Stimulated activated CD4-positive, alpha-beta T cell treated with anti-CD3 and anti-CD28 coated beads, Interleukin-15, amount 100 ng/mL, for 1 hour (primary cell): Measurements from ENCODE around the gene OLA1.
"Not testable (repeated sequence)": the region's sequence is repeated elsewhere in the genome, so short reads cannot be mapped to it uniquely, and the experiment has no call there.

Source experiments
- DNase-seq, 2 donors: peaks; one replicate each; pipeline ENCODE4 v3.0.0-alpha.2; 2020; ENCODE audit warnings: low read depth in 1 of 2, low spot score in 1 of 2

OLA1 gene

DNA sequence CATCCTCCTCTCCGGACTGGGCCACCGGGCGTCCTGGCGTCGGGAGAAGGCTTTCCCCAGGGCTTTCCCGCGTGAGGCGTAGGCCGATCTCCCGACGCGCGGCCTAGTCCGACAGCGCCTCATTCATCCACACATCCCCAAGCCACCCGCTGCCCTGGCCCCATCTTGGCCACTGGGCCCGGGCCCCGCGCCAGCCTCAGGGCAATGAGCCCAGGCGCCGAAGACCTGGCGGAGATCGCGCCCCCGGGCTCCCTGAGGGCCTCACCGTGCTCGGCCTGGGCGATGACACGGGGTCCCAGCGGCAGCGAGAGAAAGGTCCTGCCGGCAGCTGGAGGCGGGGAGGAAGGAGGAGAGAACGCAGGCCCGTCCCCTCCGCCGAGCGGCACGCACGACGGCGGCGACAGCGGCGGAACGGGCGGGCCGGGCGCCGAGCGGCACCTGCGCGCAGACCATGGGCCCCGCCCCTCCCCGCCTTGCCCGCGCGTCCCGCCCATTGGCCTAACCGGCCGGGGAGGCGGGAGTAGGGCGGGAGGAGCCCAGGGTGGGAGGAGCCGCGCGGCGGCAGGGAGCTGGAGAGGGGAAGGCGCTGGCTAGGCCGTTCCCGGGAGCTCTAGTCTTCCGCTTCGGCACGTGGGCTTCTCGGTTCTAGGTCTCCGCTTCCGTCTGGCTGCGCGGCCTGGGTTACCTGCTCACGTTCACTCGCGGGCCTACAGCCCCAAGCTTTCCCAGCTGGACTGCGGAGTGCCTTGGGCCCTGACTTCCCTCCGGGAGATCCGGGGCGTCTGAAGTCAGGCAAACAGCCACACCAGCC is at the start of gene OLA1:
TSS of gene OLA1 (minus strand) at position 346 of the 811 bp plus-strand sequence. CDS start 1,717 bp downstream, outside the sequence.
- peak; percentile 92 to 97 for DNase-seq

DNA sequence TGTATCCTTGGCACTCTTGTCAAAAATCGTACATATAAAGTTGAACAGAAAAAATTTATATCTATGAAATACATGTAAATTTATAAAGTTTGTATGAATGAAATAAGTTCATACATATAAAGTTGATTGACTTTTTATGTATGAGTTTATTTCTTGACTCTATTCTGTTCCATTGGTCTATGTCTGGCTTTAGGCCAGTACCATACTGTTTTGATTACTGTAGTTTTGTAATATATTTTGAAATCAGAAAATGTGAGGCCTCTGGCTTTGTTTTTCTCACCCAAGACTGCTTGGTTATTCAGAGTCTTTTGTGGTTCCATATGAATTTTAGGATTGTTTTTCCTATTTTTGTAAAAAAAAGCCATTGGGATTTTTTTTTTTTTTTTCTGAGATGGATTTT is 44.6 kb upstream of the OLA1 start:
- DNase-seq: no peak

DNA sequence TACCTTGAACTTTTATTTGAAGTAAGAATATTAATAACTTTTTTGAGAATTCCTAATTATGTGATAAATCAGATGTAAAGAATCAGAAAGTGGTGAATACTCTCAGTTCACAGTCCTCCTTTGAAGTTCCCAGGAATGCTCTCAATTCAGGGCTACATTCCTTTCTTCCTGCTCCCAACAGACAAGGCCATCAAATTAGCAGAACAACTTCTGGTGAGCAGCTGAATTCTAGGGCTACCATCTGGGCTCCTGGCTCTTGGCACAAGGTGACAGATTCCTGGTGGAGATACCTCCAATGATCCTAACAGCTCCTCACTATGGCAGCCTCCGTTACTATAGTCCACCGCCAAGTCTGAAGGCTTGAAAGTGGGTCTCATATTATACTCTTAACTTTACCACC is 37.8 kb upstream of the OLA1 start:
- no peak for DNase-seq

DNA sequence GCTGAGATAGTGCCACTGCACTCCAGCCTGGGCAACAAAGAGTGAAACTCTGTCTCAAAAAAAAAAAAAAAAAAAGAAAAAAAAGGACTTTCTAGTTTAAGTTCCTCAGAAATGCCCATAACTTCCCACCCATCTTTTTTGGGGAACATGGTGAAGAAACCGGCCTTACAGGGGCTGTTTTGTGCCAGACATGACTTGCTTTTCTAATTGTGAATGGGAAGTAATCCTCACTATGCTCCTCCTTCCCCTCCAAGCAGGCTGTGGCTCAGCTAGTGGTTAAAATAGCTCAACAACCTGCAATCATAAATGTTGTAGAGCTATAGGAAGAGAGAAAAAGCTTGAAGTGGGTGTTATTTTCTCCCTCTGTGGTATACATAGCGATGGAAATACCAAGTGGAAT is 34.1 kb upstream of the OLA1 start:
- no peak for DNase-seq

DNA sequence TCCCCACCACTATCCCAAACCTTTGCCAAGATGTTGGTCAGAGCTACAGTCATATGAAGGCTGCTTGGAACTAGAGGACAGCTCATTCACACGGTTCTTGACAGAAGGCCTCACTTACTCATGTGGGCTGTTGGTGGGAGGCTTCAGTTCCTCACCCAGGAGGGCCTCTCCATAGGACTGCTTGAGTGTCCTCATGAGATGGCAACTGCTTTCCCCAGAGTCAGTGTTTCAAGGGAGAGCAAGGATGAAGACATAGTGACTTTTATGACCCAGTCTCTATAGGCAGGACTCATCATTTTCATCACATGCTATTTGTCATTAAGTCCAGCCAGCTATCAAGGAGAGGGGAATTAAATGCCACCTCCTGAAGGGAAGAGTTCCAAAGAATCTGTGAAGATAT is 33.4 kb upstream of the OLA1 start:
- no peak for DNase-seq

DNA sequence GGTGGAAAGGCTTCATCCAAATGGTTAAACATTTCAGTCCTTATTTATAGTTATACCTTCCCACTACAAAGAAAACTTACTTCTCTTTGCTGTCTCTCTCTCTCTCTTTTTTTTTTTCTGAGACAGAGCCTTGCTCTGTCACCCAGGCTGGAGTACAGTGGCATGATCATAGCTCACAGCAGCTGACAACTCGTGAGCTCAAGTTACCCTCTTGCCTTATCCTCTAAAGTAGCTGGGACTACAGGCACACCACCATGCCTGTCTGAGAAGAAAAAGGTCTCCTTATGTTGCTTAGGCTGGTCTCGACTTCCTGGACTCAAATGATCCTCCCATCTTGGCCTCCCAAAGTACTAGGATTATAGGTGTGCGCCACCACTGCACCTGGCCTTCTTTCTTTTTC is 32.3 kb upstream of the OLA1 start:
- no peak for DNase-seq

DNA sequence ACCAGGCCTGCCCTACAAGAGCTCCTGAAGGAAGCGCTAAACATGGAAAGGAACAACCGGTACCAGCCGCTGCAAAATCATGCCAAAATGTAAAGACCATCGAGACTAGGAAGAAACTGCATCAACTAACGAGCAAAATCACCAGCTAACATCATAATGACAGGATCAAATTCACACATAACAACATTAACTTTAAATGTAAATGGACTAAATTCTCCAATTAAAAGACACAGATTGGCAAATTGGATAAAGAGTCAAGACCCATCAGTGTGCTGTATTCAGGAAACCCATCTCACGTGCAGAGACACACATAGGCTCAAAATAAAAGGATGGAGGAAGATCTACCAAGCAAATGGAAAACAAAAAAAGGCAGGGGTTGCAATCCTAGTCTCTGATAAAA is 21.9 kb upstream of the OLA1 start:
- DNase-seq: not testable (repeated sequence)

DNA sequence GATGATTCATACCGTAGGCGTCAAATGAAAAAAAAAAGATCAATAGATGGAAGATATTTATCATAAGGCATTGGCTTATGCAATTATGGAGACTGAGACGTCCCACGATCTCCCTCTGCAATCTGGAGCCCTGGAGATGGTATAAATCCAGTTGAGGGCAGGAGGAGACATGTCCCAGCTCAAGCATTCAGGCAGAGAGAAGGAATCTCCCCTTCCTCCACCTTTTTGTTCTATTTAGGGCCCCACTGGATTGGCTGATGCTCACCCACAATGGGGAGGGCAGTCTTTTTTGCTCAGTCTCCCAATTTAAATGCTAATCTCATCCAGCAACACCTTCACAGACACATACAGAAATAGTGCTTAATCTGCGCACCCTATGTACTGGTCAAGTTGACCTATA is 18.0 kb upstream of the OLA1 start:
- no peak for DNase-seq

DNA sequence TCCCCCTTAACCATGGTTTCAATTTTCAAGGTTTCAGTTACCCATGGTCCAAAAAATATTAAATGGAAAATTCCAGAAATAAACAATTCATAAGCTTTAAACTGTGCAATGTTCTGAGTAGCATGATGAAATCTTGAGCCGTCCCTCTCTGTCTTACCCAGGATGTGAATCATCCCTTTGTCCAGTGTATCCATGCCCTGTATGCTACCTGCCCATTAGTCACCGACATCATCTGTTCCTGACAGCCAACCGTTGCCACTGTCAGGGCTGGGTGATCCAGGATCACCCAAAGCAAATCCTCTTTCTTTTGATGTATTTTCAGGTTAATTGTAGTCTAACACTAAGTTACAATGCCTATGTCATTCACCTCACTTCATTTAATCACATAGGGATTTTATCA is 15.7 kb upstream of the OLA1 start:
- no peak for DNase-seq

DNA sequence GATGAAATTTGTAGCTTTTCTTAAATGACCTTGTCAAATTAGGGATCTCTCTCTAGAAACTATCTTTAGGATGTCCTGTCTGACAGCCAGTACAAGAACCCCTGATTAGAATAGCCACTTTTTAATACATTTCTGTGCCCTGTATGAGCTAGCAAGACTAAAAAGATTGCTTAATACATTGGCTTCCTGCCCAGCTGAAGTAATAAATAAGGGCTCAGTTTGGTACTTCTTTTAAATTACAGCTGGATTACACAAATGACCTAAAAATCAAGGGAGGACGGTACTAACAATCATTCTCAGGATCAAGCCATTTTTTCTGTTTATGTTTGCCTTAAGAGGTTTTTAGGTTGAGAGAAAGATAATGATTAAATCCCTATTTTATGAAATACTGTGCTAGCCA is 11.6 kb upstream of the OLA1 start:
- no peak for DNase-seq

DNA sequence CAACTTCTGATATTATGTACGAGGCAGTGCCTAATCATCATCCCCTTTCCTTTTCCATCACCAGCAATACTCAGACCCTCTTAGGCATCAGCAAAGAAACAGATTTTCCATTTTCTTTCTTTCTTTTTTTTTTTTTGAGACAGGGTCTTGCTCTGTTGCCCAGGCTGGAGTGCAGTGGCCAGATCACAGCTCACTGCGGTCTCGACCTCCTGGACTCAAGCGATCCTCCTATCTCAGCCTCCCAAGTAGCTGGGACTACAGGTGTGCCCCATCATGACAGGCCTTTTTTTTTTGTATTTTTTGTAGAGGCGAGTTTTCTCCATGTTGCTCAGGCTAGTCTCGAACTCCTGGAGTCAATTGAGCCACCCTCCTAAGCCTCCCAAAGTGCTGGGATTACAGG is 5.9 kb upstream of the OLA1 start:
- DNase-seq: no peak

DNA sequence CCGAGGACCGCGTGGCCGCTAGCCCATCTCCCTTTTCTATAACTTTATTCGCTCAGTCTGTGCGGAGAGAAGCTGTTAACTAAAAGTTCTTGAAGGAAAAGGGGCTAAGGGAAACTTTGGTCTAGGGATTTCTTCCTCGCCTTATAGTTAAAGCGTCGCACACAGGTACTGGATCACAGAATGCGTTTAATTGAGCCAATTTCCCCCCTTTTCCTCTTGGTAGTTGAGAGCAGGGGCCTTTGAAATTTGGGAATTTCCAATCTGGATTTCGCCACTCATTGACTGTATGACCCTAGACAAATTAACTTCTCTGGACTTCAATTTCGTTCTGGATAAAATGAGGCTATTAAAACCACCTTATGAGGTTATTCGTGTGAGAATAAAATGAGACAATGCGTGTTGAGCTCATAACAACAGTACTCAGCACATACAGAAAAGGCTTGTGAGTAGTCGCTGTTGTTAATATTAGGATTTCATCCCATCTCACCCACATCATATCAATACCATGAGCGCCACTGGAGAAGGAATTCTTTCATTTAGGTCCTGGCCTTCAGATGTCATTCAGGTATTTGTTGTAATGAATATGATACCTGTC is 763 bp upstream of the OLA1 start:
- no peak for DNase-seq

DNA sequence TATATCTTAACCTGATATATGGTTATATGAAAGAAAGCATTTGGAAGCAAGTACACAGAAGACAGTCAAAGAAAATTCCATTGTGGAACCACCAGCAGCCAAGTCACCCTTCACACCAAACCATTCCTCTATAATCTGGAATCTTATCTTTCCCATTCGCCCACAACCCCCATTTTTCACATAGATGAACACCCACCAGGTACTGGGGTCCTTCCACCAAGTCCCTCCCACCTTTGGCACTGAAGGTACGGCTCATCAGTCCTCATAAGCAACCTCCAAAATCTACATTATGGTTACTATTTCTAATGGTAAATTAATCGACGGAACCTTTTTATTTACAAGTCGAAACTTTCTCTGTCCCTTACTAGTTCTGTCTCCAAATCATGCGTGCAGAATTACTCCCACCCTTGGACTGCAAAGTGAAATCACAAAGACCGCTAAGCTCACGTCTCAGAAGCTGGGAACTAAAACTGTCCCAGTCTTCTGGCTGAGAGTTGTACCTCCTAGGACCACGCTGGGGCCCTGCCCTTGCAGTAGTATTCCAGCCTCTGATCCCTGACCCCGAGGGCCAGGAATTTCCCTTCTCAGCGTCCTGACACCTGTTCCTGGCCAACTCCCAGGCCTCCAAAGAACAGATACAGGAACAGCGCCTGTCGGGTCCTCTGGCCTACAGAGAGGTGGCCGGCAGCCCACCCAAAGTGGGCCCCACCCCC is 702 bp downstream of the OLA1 start:
- DNase-seq: no peak

DNA sequence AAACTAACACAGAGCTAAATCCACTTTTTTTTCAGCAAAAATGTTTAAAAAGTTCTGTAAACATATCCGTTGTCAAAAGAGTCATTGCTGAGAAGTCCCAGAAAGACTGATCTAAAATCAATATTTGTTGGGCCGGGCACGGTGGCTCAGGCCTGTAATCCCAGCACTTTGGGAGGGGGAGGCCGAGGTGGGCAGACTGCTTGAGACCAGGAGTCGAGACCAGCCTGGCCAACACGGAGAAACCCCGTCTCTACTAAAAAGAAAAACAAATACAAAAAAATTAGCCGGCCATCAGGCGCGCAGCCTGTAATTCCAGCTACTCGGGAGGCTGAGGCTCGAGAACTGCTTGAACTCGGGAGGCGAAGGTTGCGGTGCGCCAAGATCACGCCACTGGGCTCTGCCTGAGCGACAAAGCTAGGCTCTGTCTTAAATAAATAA is 1.4 kb downstream of the OLA1 start:
- no peak for DNase-seq

DNA sequence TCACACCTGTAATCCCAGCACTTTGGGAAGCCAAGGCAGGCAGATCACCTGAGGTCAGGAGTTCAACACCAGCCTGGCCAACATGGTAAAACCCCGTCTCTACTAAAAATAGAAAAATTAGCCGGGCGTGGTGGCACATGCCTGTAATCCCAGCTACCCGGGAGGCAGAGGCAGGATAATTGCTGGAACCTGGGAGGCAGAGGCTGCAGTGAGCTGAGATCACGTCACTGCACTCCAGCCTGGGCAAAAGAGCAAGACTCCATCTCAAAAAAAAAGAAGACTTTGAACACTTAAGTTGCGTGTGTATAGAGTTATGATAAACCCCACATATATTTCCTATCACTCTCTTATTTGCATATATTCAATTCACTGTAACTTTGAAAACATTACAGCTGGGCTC is 2.7 kb downstream of the OLA1 start:
- not testable (repeated sequence) for DNase-seq

DNA sequence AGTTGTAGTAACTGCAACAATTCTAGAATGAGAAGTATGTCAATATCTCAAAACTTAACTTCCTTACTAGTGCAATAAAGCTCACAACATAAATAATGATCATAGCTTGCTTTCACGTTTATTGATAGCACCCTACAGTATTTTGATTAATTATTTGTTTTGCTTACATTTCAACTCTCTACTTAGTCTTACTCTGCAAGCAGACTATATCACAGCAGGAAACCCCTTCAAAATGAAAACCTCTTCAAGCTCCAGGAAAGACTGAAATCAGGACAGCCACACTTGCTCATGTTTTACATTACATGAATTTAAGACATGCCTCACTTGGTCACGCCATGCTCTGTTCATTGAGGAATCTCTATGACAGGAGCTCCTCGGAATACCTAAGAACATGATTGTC is 3.3 kb downstream of the OLA1 start:
- no peak for DNase-seq

DNA sequence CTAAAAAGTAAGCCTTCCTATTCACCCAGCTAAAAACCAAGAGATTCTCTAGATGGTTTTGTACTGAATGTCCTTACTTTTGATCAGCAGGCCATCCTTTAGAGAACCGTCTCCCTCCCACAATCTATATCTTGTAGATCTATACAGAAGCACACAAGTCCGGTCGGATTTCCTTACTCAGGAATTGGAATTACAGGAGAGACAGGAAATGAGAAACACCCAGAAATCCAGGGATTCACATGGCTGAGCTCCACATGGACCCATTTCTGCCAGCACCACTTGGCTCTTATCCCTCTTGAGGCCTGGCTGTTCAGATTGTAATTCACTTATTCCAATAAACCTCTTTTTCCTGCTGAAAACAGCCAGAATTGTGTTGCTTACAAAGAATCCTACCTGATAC is 4.5 kb downstream of the OLA1 start:
- no peak for DNase-seq

DNA sequence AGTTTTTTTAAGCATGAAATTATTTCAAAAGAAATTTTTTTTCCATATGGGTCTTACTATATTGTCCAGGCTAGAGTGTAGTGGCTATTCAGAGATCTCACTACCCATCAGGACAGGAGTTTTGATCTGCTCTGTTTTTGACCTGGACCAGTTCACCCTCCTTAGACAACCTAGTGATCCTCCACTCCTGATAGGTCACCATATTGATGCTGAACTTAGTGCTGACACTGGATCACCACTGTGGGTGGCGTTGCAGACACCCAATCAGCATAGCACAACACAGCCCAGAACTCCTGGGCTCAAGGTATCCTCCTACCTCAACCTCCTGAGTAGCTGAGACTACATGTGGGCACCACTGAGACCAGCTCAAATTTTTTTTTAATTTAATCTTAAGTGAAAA is 8.2 kb downstream of the OLA1 start:
- no peak for DNase-seq

DNA sequence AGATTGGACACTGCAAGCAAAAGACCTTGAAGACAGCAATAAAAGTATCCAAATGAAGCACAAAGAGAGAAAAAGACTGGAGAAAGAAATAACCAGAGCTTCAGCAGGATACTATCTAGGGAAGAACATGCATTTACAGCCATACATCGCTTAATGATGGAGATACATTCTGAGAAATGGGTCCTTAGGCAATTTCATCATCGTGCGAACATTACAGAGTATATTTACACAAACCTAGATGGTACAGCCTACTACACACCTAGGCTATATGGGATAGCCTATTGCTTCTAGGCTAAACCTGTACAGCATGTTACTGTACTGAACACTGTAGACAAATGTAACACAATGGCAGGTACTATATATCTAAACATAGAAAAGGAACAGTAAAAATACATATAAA is 11.9 kb downstream of the OLA1 start:
- DNase-seq: no peak

DNA sequence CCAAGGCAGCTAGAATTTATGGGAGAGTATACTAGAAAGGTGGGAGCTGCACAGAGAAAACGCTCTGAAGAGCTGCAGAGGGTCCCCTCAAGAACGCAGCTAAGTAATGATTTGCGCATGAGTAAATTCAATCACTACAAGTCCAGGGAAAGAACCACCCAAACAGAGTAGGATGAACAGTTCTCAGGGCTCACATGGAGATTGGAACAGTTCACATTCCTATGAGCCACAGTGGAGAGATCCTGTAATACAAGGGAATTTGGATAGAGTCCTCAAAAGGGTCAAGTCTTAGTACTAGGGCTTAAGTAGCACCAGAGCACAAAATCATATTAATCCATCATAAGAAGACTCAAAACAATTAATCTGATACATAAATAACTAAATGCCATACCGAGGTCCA is 12.7 kb downstream of the OLA1 start:
- no peak for DNase-seq

DNA sequence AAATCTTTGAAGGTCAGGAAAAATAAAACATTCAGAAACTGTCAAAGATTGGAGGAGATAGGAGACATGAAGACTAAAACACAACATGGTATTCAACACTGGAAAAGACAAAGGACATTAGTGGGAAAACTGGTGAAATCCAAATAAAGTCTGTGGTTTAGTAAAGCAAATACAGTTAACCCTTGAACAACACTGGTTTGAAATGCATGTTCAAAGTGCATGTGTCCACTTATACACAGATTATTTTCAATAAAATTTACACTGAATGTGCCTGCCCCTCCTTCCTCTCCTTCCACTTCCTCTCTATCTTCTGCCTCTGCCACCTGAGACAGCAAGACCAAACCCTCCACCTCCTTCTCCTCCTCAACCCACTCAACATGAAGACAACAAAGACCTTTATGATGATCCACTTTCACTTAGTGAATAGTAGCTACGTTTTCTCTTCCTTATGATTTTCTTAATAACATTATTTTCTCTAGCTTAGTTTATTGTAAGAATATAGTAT is 14.5 kb downstream of the OLA1 start:
- no peak for DNase-seq

DNA sequence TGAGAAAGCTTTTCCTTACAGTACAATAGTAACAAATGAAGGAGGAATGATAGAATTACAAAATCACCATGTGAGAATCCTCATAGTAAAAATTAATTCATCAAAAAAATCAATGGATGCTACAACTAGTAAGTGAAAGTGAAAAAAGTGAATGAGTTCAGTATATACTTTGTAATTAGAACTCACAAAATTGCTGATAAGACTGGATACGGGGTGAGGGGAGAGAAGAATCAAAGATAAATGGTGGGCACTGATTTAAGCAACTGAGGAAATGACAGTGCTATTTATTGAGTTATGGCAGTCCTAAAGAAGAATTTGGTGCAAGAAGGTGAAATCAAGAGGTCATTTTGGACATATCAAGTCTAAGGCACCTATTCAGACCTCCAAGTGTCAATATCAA is 20.6 kb downstream of the OLA1 start:
- DNase-seq: no peak
